Measurements from ENCODE around the gene IFIT2. TPM values are rescaled to one million over a fixed set of nuclear protein-coding genes. Genes with fewer than 3 reads are reported as not detected.

Gene IFIT2
- total RNA-seq, 1 experiment from 2014 or later: 31.6 TPM

GRCh38 chr10:89280508-89280907 is 21.3 kb upstream of the IFIT2 start:
- TF ChIP-seq, protein P1, sequence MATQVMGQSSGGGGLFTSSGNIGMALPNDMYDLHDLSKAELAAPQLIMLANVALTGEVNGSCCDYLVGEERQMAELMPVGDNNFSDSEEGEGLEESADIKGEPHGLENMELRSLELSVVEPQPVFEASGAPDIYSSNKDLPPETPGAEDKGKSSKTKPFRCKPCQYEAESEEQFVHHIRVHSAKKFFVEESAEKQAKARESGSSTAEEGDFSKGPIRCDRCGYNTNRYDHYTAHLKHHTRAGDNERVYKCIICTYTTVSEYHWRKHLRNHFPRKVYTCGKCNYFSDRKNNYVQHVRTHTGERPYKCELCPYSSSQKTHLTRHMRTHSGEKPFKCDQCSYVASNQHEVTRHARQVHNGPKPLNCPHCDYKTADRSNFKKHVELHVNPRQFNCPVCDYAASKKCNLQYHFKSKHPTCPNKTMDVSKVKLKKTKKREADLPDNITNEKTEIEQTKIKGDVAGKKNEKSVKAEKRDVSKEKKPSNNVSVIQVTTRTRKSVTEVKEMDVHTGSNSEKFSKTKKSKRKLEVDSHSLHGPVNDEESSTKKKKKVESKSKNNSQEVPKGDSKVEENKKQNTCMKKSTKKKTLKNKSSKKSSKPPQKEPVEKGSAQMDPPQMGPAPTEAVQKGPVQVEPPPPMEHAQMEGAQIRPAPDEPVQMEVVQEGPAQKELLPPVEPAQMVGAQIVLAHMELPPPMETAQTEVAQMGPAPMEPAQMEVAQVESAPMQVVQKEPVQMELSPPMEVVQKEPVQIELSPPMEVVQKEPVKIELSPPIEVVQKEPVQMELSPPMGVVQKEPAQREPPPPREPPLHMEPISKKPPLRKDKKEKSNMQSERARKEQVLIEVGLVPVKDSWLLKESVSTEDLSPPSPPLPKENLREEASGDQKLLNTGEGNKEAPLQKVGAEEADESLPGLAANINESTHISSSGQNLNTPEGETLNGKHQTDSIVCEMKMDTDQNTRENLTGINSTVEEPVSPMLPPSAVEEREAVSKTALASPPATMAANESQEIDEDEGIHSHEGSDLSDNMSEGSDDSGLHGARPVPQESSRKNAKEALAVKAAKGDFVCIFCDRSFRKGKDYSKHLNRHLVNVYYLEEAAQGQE (IDR thresholded peaks at IDR 0.05; ENCODE audit: insufficient read depth in 1 of 2, low read depth in 2 of 2, low read length in 1 of 2): no peak
- TF ChIP-seq CTCF (IDR thresholded peaks at IDR 0.05) (no peak), TCF7L2 (IDR thresholded peaks at IDR 0.05; ENCODE audit: low read depth, low read length) (no peak), SIN3A (IDR thresholded peaks at IDR 0.05; ENCODE audit: borderline replicate concordance, insufficient read depth, low read depth, low read length) (no peak), POLR2AphosphoS5 (IDR thresholded peaks at IDR 0.05; ENCODE audit: low read depth, low read length) (no peak)
- peak overlapping the region; percentile 98 for H3K27ac ChIP-seq (ENCODE audit: low read length)
- intact Hi-C loops (cut with micrococcal nuclease; ENCODE audit: unreplicated experiment): no loop called here
- POLR2A ChIA-PET: no interaction called here
- no peaks in the 10 kb centered on the region for H3K9me3 ChIP-seq (ENCODE audit: control insufficient read depth, insufficient read depth, low read depth, low read length)
- H3K4me1 ChIP-seq (ENCODE audit: control insufficient read depth, insufficient read depth, low read length): peaks cover 60% of the 10 kb centered on the region
- H3K36me3 ChIP-seq (ENCODE audit: control insufficient read depth, insufficient read depth, low read length): no peaks in the 10 kb centered on the region
- no peak for DNase-seq (ENCODE audit: low read depth, low spot score)
- CTCF ChIA-PET: no interaction called here
- no TSS peak for BruUV-seq (replicated peaks)
- H3K4me3 ChIP-seq (ENCODE audit: low read depth in 2 of 2, low read length in 2 of 2): no peak overlapping the region
- no peak for ATAC-seq
- in situ Hi-C loops (cut with HindIII; ENCODE audit: low pct_unique_long_range_greater_than_20kb, low sequenced_read_pairs): no loop called here
- H3K27me3 ChIP-seq (ENCODE audit: control insufficient read depth, insufficient read depth, low read length): no peaks in the 10 kb centered on the region

DNA sequence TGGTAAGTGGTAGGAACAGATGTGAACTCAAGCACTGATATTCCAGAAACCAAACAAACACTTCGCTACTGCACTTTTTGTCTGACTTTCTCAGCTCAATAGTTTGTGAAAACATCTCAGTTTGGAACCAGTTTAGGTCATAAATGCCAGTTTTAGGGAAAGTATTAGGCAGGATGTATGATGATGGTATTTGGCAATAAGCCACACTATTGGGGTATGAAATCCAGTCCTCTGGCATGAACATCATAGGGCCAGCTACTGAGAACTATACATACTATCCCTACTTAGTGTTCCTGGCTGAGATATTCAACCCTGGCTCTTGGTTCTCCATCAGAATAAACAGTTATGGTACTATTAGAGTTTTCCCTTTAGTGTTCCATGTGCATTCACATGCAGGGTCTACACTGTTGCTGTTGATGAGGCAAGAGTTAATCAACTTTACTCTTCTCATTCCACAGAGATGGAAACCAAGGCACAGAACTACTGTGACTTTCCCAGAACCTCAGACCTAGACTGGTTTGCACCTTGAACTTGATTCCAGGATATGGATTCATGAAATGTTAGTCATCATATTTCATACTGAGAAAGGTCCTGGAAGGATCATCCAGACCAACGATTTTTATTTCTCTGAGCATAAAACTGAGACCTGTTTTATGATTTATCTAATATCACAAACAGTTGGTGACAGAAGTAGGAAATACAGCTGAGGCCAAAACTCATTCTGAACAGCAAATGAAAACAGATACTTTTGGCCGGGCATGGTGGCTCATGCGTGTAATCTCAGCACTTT is 20.0 kb upstream of the IFIT2 start:
- in situ Hi-C loops (cut with HindIII; ENCODE audit: low pct_unique_long_range_greater_than_20kb, low sequenced_read_pairs): no loop called here
- no TSS peak for BruUV-seq (replicated peaks)

More for the DNA sequence above, 20.0 kb upstream of the IFIT2 start:
- Histone ChIP-seq H3K36me3 (ENCODE audit: control insufficient read depth, insufficient read depth, low read length) (no peaks in the 10 kb centered on the region), H3K9me3 (ENCODE audit: control insufficient read depth, insufficient read depth, low read depth, low read length) (no peaks in the 10 kb centered on the region), H3K4me1 (ENCODE audit: control insufficient read depth, insufficient read depth, low read length) (peaks cover 60% of the 10 kb centered on the region), H3K4me3 (ENCODE audit: low read depth in 2 of 2, low read length in 2 of 2) (no peak overlapping the region), H3K27me3 (ENCODE audit: control insufficient read depth, insufficient read depth, low read length) (no peaks in the 10 kb centered on the region), H3K27ac (ENCODE audit: low read length) (peak overlapping the region; percentile 98)
- no peak for TF ChIP-seq TCF7L2 (IDR thresholded peaks at IDR 0.05; ENCODE audit: low read depth, low read length)
- no peak for TF ChIP-seq SIN3A (IDR thresholded peaks at IDR 0.05; ENCODE audit: borderline replicate concordance, insufficient read depth, low read depth, low read length)
- TF ChIP-seq CTCF (IDR thresholded peaks at IDR 0.05): no peak
- TF ChIP-seq POLR2AphosphoS5 (IDR thresholded peaks at IDR 0.05; ENCODE audit: low read depth, low read length): no peak
- TF ChIP-seq, protein P1 (IDR thresholded peaks at IDR 0.05; ENCODE audit: insufficient read depth in 1 of 2, low read depth in 2 of 2, low read length in 1 of 2): no peak
- POLR2A ChIA-PET: interaction anchor here (0.5 kb wide), 1 partner anchor 98 kb away, joined by 3 read pairs; no protein-coding TSS in a partner anchor
- CTCF ChIA-PET: no interaction called here
- ATAC-seq (no peak), DNase-seq (ENCODE audit: low read depth, low spot score) (no peak)
- intact Hi-C loops (cut with micrococcal nuclease; ENCODE audit: unreplicated experiment): no loop called here
